ENCODE data around the gene MPHOSPH9.
"Not testable (repeated sequence)": the region's sequence is repeated elsewhere in the genome, so short reads cannot be mapped to it uniquely, and the experiment has no call there.

The MPHOSPH9 gene

GRCh38 chr12:123254853-123255446 is 22.0 kb upstream of the MPHOSPH9 start:
- no peak for DNase-seq

GRCh38 chr12:123253641-123254459 is 20.9 kb upstream of the MPHOSPH9 start:
- no peak for DNase-seq

GRCh38 chr12:123252365-123252764 is 19.4 kb upstream of the MPHOSPH9 start:
- DNase-seq, result peak; percentile 42

GRCh38 chr12:123251403-123252076 is 18.6 kb upstream of the MPHOSPH9 start:
- no peak for DNase-seq

- peak; percentile 63 for DNase-seq
Observed at GRCh38 chr12:123250471-123251383, 17.8 kb upstream of the MPHOSPH9 start.

- not testable (repeated sequence) for DNase-seq
Observed at GRCh38 chr12:123248996-123249741, 16.2 kb upstream of the MPHOSPH9 start.

GRCh38 chr12:123248129-123248528 is 15.2 kb upstream of the MPHOSPH9 start:
- not testable (repeated sequence) for DNase-seq

GRCh38 chr12:123245678-123246077 is 12.7 kb upstream of the MPHOSPH9 start:
- DNase-seq, result no peak

GRCh38 chr12:123243671-123244262 is 10.8 kb upstream of the MPHOSPH9 start:
- DNase-seq, result no peak

GRCh38 chr12:123242116-123242904 is 9.4 kb upstream of the MPHOSPH9 start:
- peak; percentile 78 for DNase-seq

GRCh38 chr12:123238961-123239360 is 6.0 kb upstream of the MPHOSPH9 start:
- DNase-seq, result peak; percentile 27

- no peak for DNase-seq
Observed at GRCh38 chr12:123238330-123238682, 5.4 kb upstream of the MPHOSPH9 start.

GRCh38 chr12:123237646-123238329 is 4.8 kb upstream of the MPHOSPH9 start:
- peak; percentile 33 for DNase-seq

GRCh38 chr12:123233505-123234308 is 766 bp upstream of the MPHOSPH9 start:
- no peak for DNase-seq

- no peak for DNase-seq
Observed at GRCh38 chr12:123232472-123232806, 502 bp downstream of the MPHOSPH9 start.

GRCh38 chr12:123231931-123232330 is 1.0 kb downstream of the MPHOSPH9 start:
- peak; percentile 37 for DNase-seq

- DNase-seq, result no peak
Observed at GRCh38 chr12:123229051-123229450, 3.9 kb downstream of the MPHOSPH9 start.

GRCh38 chr12:123227581-123228258 is 5.2 kb downstream of the MPHOSPH9 start:
- no peak for DNase-seq

- no peak for DNase-seq
Observed at GRCh38 chr12:123225443-123225842, 7.5 kb downstream of the MPHOSPH9 start.
